SU-DHL-6 (cell line): ENCODE data around the gene DYNC1LI1.
"Not testable (repeated sequence)": the region's sequence is repeated elsewhere in the genome, so short reads cannot be mapped to it uniquely, and the experiment has no call there.

Source experiments
- H2AFZ ChIP-seq: fragments of 200-600 bp; sonication (generic); 2 replicates; pipeline ENCODE4 v1.6.1; 2014; ENCODE audit warnings: low read depth, mild to moderate bottlenecking, moderate library complexity, mixed read lengths, antibody characterized with exemption, low read length; ENCODE audit not compliant: severe bottlenecking
- H3F3A ChIP-seq: fragments of 200-600 bp; shearing (Covaris generic); 2 replicates; pipeline ENCODE4 v1.6.0; 2016; ENCODE audit warnings: antibody characterized with exemption, mild to moderate bottlenecking; ENCODE audit not compliant: insufficient read depth
- H3K27ac ChIP-seq: fragments of 200-600 bp; sonication (generic); 2 replicates; pipeline ENCODE4 v1.5.1; 2016; ENCODE audit warnings: low read depth, mild to moderate bottlenecking, low read length, moderate library complexity, mixed read lengths
- H3K27me3 ChIP-seq: fragments of 200-600 bp; sonication (generic), shearing (Covaris generic); 2 replicates; pipeline ENCODE4 v1.6.0; 2014; ENCODE audit warnings: mild to moderate bottlenecking, low read length
- H3K36me3 ChIP-seq: fragments of 200-600 bp; sonication (generic); 2 replicates; pipeline ENCODE4 v1.6.1; 2014; ENCODE audit warnings: mild to moderate bottlenecking, low read length, mixed read lengths
- H3K4me2 ChIP-seq: fragments of 300-600, 200-600 bp; shearing (Covaris generic), sonication (generic); 2 replicates; pipeline ENCODE4 v1.6.0; 2014; ENCODE audit warnings: low read length, low read depth, mild to moderate bottlenecking; ENCODE audit not compliant: poor library complexity, severe bottlenecking
- H3K4me3 ChIP-seq: fragments of 200-600 bp; sonication (generic); 2 replicates; pipeline ENCODE4 v1.5.1; 2014; ENCODE audit warnings: antibody characterized with exemption, low read length, mild to moderate bottlenecking, mixed read lengths; ENCODE audit not compliant: insufficient read depth, poor library complexity, severe bottlenecking
- H3K79me2 ChIP-seq: fragments of 200-600 bp; sonication (generic); 2 replicates; pipeline ENCODE4 v1.6.1; 2014; ENCODE audit warnings: mild to moderate bottlenecking, low read length, moderate library complexity; ENCODE audit not compliant: insufficient read depth
- H3K9ac ChIP-seq: fragments of 200-600 bp; sonication (generic); 2 replicates; pipeline ENCODE4 v1.7.0; 2014; ENCODE audit warnings: mild to moderate bottlenecking, low read length
- H3K9me2 ChIP-seq: fragments of 200-600 bp; sonication (generic); replicated peaks from 2 replicates; pipeline ENCODE4 v1.6.1; 2014; ENCODE audit warnings: low read length; ENCODE audit not compliant: insufficient read depth
- H3K9me3 ChIP-seq: fragments of 200-600 bp; sonication (generic); 2 replicates; pipeline ENCODE4 v1.6.1; 2014; ENCODE audit warnings: low read length, mixed read lengths; ENCODE audit not compliant: insufficient read depth
- H4K20me1 ChIP-seq: fragments of 200-600 bp; sonication (generic); 2 replicates; pipeline ENCODE4 v1.6.1; 2014; ENCODE audit warnings: low read depth, mild to moderate bottlenecking, antibody characterized with exemption, low read length, moderate library complexity, mixed read lengths
- EZH2phosphoT487 ChIP-seq: fragments of 200-600 bp; sonication (generic), shearing (Covaris generic); conservative IDR thresholded peaks from 2 replicates; pipeline ENCODE4 v1.6.1; 2018; ENCODE audit warnings: mild to moderate bottlenecking, antibody characterized with exemption, low read length, moderate library complexity, mixed read lengths
- TF ChIP-seq, protein P1 (sequence below): fragments of 200-600 bp; sonication (generic); IDR thresholded peaks from one replicate; pipeline ENCODE4 v1.5.1; 2017; ENCODE audit warnings: antibody characterized with exemption, mild to moderate bottlenecking, low read length, moderate library complexity; ENCODE audit not compliant: insufficient read depth, poor library complexity, severe bottlenecking

DYNC1LI1 gene

GRCh38 chr3:32586356-32586755, 15.7 kb upstream of the DYNC1LI1 start:
- H3K4me3 ChIP-seq = no peak overlapping the region
- H4K20me1 ChIP-seq = no peaks in the 10 kb centered on the region
- TF ChIP-seq EZH2phosphoT487 = no peak
- TF ChIP-seq, protein P1, sequence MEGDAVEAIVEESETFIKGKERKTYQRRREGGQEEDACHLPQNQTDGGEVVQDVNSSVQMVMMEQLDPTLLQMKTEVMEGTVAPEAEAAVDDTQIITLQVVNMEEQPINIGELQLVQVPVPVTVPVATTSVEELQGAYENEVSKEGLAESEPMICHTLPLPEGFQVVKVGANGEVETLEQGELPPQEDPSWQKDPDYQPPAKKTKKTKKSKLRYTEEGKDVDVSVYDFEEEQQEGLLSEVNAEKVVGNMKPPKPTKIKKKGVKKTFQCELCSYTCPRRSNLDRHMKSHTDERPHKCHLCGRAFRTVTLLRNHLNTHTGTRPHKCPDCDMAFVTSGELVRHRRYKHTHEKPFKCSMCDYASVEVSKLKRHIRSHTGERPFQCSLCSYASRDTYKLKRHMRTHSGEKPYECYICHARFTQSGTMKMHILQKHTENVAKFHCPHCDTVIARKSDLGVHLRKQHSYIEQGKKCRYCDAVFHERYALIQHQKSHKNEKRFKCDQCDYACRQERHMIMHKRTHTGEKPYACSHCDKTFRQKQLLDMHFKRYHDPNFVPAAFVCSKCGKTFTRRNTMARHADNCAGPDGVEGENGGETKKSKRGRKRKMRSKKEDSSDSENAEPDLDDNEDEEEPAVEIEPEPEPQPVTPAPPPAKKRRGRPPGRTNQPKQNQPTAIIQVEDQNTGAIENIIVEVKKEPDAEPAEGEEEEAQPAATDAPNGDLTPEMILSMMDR = no peak
- H3K27me3 ChIP-seq = no peaks in the 10 kb centered on the region
- H3K9me3 ChIP-seq = no peaks in the 10 kb centered on the region
- H3K4me2 ChIP-seq = no peak overlapping the region
- H2AFZ ChIP-seq = no peak overlapping the region
- H3F3A ChIP-seq = no peaks in the 10 kb centered on the region
- no peaks in the 10 kb centered on the region for H3K9me2 ChIP-seq
- no peaks in the 10 kb centered on the region for H3K79me2 ChIP-seq
- no peak overlapping the region for H3K27ac ChIP-seq
- no peak overlapping the region for H3K9ac ChIP-seq
- H3K36me3 ChIP-seq = no peaks in the 10 kb centered on the region

- Histone ChIP-seq H3K9me3 (no peaks in the 10 kb centered on the region), H3K36me3 (no peaks in the 10 kb centered on the region), H3K4me3 (no peak overlapping the region), H3K9ac (no peak overlapping the region), H3K79me2 (no peaks in the 10 kb centered on the region), H4K20me1 (no peaks in the 10 kb centered on the region), H3K9me2 (no peaks in the 10 kb centered on the region), H3K27ac (no peak overlapping the region), H2AFZ (no peak overlapping the region), H3F3A (no peaks in the 10 kb centered on the region), H3K27me3 (no peaks in the 10 kb centered on the region), H3K4me2 (no peak overlapping the region)
- TF ChIP-seq, protein P1 = no peak
- TF ChIP-seq EZH2phosphoT487 = no peak
These were observed 14.0 kb upstream of the DYNC1LI1 start for GRCh38 chr3:32584660-32585059.

DNA sequence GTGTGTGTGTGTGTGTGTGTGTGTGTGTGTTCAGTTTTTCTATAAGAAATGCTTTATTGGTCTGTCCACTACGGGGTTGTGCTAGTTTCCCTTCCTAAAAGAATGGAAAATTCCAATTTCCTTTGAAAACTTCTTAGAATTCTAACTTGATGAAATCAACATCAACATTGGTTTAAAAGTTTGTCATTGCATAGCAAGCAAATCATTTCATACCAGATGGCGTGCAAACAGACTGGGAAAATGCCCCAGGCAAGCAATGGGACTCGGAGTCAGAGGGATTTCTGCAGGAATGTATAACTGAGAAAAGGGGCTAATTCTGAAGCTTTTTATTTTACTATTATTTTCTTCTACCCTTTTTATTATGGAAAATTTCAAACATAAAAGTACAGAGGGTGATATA, 13.1 kb upstream of the DYNC1LI1 start:
- H2AFZ ChIP-seq = no peak overlapping the region
- no peak overlapping the region for H3K9ac ChIP-seq
- H3K4me2 ChIP-seq = no peak overlapping the region
- no peaks in the 10 kb centered on the region for H3K79me2 ChIP-seq
- H3K9me3 ChIP-seq = no peaks in the 10 kb centered on the region
- no peaks in the 10 kb centered on the region for H3K36me3 ChIP-seq
- no peaks in the 10 kb centered on the region for H3K27me3 ChIP-seq
- no peaks in the 10 kb centered on the region for H3F3A ChIP-seq
- no peak overlapping the region for H3K27ac ChIP-seq
- H3K9me2 ChIP-seq = no peaks in the 10 kb centered on the region
- TF ChIP-seq, protein P1 = no peak
- no peak for TF ChIP-seq EZH2phosphoT487
- no peak overlapping the region for H3K4me3 ChIP-seq
- no peaks in the 10 kb centered on the region for H4K20me1 ChIP-seq

DNA sequence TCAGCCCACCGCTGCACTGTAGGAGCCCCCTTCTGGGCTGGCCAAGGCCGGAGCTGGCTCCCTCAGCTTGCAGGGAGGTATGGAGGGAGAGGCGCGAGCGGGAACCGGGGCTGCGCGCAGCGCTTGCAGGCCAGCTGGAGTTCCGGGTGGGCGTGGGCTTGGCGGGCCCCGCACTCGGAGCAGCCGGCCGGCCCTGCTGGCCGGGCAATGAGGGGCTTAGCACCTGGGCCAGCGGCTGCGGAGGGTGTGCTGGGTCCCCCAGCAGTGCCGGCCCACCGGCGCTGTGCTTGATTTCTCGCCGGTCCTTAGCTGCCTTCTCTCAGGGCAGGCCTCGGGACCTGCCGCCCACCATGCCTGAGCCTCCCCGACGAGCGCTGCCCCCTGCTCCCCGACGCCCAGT, 8.0 kb upstream of the DYNC1LI1 start:
- H3K4me3 ChIP-seq, H3K9me3 ChIP-seq, H3K9me2 ChIP-seq, H3F3A ChIP-seq, H3K4me2 ChIP-seq, H3K27ac ChIP-seq, H2AFZ ChIP-seq, H3K79me2 ChIP-seq, H4K20me1 ChIP-seq, H3K27me3 ChIP-seq, H3K36me3 ChIP-seq, H3K9ac ChIP-seq: not testable (repeated sequence)
